ENCODE results near the gene ZNF598. TPM values are rescaled to one million over a fixed set of nuclear protein-coding genes. Genes with fewer than 3 reads are reported as not detected.

The ZNF598 gene
- total and polyA plus RNA-seq, 2 of the 13 experiments (the other 11 are each of a cell fraction or from before 2014, with no cell fraction given) = 13.5 to 14.2 TPM

GRCh38 chr16:1972490-1972877 is 37.1 kb downstream of the ZNF598 start:
- ChIA-PET CTCF (ENCODE audit: low intra/inter-chr PET ratio, low total read pairs) (no interaction called here), POLR2A (interaction anchor here (1.1 to 2.8 kb wide), 2 partner anchors 12 to 63 kb away, joined by 4 to 26 read pairs; partner anchors contain the start of gene NDUFB10)
- peaks cover 21% of the 10 kb centered on the region for H3K4me1 ChIP-seq (ENCODE audit: insufficient read depth, low read length)
- under 1% methylated on average over 17 of the region's 22 CpGs for WGBS (ENCODE audit: low lambda C conversion rate)
- peak overlapping the region; percentile 74 to 99 (median 84) for H3K4me3 ChIP-seq (replicated peaks in 1 of 3; ENCODE audit: insufficient read depth in 1 of 3, low read depth in 2 of 3, low read length in 3 of 3)
- FAIRE-seq (no peak), DNase-seq (ENCODE audit: low spot score) (no peak), ATAC-seq (peak; percentile 58)
- H3K79me2 ChIP-seq (ENCODE audit: insufficient read depth, low read length) = peaks cover 14% of the 10 kb centered on the region
- no peaks in the 10 kb centered on the region for H3K9me3 ChIP-seq (ENCODE audit: low read length)
- peaks cover 20 to 28% of the 10 kb centered on the region in 2 experiments; a peak in 3 of 5 replicates for H3K36me3 ChIP-seq (replicated peaks in 1 of 2; ENCODE audit: control insufficient read depth in 1 of 2, insufficient read depth in 2 of 2, low read length in 2 of 2)
- 0 out of 2 replicates have a peak, but pooled peaks have one; percentile 33 for TF ChIP-seq HNRNPL (IDR thresholded peaks at IDR 0.05; ENCODE audit: low read depth, low read length)
- TF ChIP-seq ZNF703 (CRISPR knock-in tag; IDR thresholded peaks at IDR 0.05; ENCODE audit: borderline replicate concordance) = 0 out of 2 replicates have a peak, but pooled peaks have one; percentile 63
- TF ChIP-seq TEAD3 (CRISPR knock-in tag; optimal IDR thresholded peaks at IDR 0.05; ENCODE audit: borderline replicate concordance) = no peak
- no peak for TF ChIP-seq CBX1 (IDR thresholded peaks at IDR 0.05; ENCODE audit: low read depth)
- peak; percentile 15; the same call in 1 of the 2 replicates for TF ChIP-seq ZNF263 (CRISPR knock-in tag; IDR thresholded peaks at IDR 0.05)
- TF ChIP-seq PAF1 (CRISPR knock-in tag; IDR thresholded peaks at IDR 0.05) = no peak
- TF ChIP-seq ZNF674 (CRISPR knock-in tag; IDR thresholded peaks at IDR 0.05; ENCODE audit: low read depth) = no peak
- TF ChIP-seq RNF219 (CRISPR knock-in tag; IDR thresholded peaks at IDR 0.05) = no peak
- 0 out of 3 replicates have a peak, but pooled peaks have one; percentile 16 for TF ChIP-seq MXI1 (IDR thresholded peaks at IDR 0.05; ENCODE audit: borderline replicate concordance, low read depth, low read length)
- peak; percentile 81; the same call in 1 of the 2 replicates for TF ChIP-seq DZIP1 (CRISPR knock-in tag; IDR thresholded peaks at IDR 0.05)
- no peak for TF ChIP-seq KDM1A (CRISPR knock-in tag; IDR thresholded peaks at IDR 0.05)
- no peak for TF ChIP-seq SNAI1 (CRISPR knock-in tag; IDR thresholded peaks at IDR 0.05; ENCODE audit: borderline replicate concordance)
- intact Hi-C loops (cut with micrococcal nuclease; ENCODE audit: unreplicated experiment) (no loop called here), in situ Hi-C loops (cut with HindIII; ENCODE audit: extremely low pct_ligation_motif_present, low pct_unique_long_range_greater_than_20kb) (no loop called here)
- BruUV-seq (replicated peaks) = no TSS peak
- H4K20me1 ChIP-seq (ENCODE audit: insufficient read depth, low read length) = no peaks in the 10 kb centered on the region
- no peak overlapping the region for H2AFZ ChIP-seq (ENCODE audit: low read length)
- no peaks in the 10 kb centered on the region for H3K27me3 ChIP-seq (ENCODE audit: control insufficient read depth in 1 of 2, insufficient read depth in 2 of 2, low read length in 2 of 2)
- peak overlapping the region; percentile 86 for H3K9ac ChIP-seq (ENCODE audit: insufficient read depth, low read depth, low read length)
- H3K27ac ChIP-seq (ENCODE audit: extremely low read length, insufficient read depth, low read length) = peak overlapping the region; percentile 75
- H3K4me2 ChIP-seq (ENCODE audit: low read depth, low read length) = peak overlapping the region; percentile 99

Data from HepG2 (cell line).